Activated CD4-positive, alpha-beta T cell treated with anti-CD3 and anti-CD28 coated beads for 1 hour (primary cell): Measurements from ENCODE around the gene UGT1A8.

Experiments used
- DNase-seq: peaks from one replicate; pipeline ENCODE4 v3.0.0-alpha.2; 2020

UGT1A8 gene

GRCh38 chr2:233822101-233822771 lies 204.8 kb downstream of the UGT1A8 start:
- DNase-seq: peak; percentile 4
